Measurements from ENCODE around the gene CGNL1. TPM values are rescaled to one million over a fixed set of nuclear protein-coding genes. Genes with fewer than 3 reads are reported as not detected.

CGNL1 gene
- total RNA-seq, 1 donor from 2014 or later, result 7.1 TPM

- Mint-ChIP-seq H3K27me3 (ENCODE audit: low read depth) (no peaks in the 10 kb centered on the region), H3K9me3 (ENCODE audit: low read depth) (no peaks in the 10 kb centered on the region), H3K36me3 (ENCODE audit: low read depth) (no peaks in the 10 kb centered on the region), H3K4me3 (ENCODE audit: unreplicated experiment) (no peak overlapping the region), H3K4me1 (ENCODE audit: low read depth) (peaks cover 70% of the 10 kb centered on the region), H3K27ac (ENCODE audit: unreplicated experiment) (peak overlapping the region; percentile 84)
- DNase-seq (ENCODE audit: low spot score), result no peak
- TF ChIP-seq, protein P1, sequence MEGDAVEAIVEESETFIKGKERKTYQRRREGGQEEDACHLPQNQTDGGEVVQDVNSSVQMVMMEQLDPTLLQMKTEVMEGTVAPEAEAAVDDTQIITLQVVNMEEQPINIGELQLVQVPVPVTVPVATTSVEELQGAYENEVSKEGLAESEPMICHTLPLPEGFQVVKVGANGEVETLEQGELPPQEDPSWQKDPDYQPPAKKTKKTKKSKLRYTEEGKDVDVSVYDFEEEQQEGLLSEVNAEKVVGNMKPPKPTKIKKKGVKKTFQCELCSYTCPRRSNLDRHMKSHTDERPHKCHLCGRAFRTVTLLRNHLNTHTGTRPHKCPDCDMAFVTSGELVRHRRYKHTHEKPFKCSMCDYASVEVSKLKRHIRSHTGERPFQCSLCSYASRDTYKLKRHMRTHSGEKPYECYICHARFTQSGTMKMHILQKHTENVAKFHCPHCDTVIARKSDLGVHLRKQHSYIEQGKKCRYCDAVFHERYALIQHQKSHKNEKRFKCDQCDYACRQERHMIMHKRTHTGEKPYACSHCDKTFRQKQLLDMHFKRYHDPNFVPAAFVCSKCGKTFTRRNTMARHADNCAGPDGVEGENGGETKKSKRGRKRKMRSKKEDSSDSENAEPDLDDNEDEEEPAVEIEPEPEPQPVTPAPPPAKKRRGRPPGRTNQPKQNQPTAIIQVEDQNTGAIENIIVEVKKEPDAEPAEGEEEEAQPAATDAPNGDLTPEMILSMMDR (IDR thresholded peaks at IDR 0.05), result no peak
These were observed 124.8 kb downstream of the CGNL1 start for GRCh38 chr15:57500979-57501576.

GRCh38 chr15:57502116-57502515, 125.8 kb downstream of the CGNL1 start:
- no peaks in the 10 kb centered on the region for H3K36me3 Mint-ChIP-seq (ENCODE audit: low read depth)
- H3K27me3 Mint-ChIP-seq (ENCODE audit: low read depth), result no peaks in the 10 kb centered on the region

GRCh38 chr15:57503051-57503702, 126.9 kb downstream of the CGNL1 start:
- Mint-ChIP-seq H3K36me3 (ENCODE audit: low read depth) (no peaks in the 10 kb centered on the region), H3K27ac (ENCODE audit: unreplicated experiment) (no peak overlapping the region), H3K4me1 (ENCODE audit: low read depth) (peaks cover 84% of the 10 kb centered on the region), H3K4me3 (ENCODE audit: unreplicated experiment) (no peak overlapping the region), H3K9me3 (ENCODE audit: low read depth) (no peaks in the 10 kb centered on the region), H3K27me3 (ENCODE audit: low read depth) (no peaks in the 10 kb centered on the region)
- DNase-seq (ENCODE audit: low spot score), result no peak
- TF ChIP-seq, protein P1 (IDR thresholded peaks at IDR 0.05), result peak; percentile 45

More at GRCh38 chr15:57502116-57502515, 125.8 kb downstream of the CGNL1 start:
- DNase-seq (ENCODE audit: low spot score), result no peak
- Mint-ChIP-seq H3K4me1 (ENCODE audit: low read depth) (peaks cover 78% of the 10 kb centered on the region), H3K27ac (ENCODE audit: unreplicated experiment) (peak overlapping the region; percentile 69), H3K4me3 (ENCODE audit: unreplicated experiment) (no peak overlapping the region), H3K9me3 (ENCODE audit: low read depth) (no peaks in the 10 kb centered on the region)
- TF ChIP-seq, protein P1 (IDR thresholded peaks at IDR 0.05), result no peak

- H3K27me3 Mint-ChIP-seq (ENCODE audit: low read depth), result no peaks in the 10 kb centered on the region
- H3K9me3 Mint-ChIP-seq (ENCODE audit: low read depth), result no peaks in the 10 kb centered on the region
- TF ChIP-seq, protein P1 (IDR thresholded peaks at IDR 0.05), result no peak
- H3K4me1 Mint-ChIP-seq (ENCODE audit: low read depth), result peaks cover 90% of the 10 kb centered on the region
- no peak overlapping the region for H3K27ac Mint-ChIP-seq (ENCODE audit: unreplicated experiment)
- H3K36me3 Mint-ChIP-seq (ENCODE audit: low read depth), result no peaks in the 10 kb centered on the region
- DNase-seq (ENCODE audit: low spot score), result no peak
- H3K4me3 Mint-ChIP-seq (ENCODE audit: unreplicated experiment), result no peak overlapping the region
These were observed 127.8 kb downstream of the CGNL1 start for GRCh38 chr15:57503911-57504598.

DNA sequence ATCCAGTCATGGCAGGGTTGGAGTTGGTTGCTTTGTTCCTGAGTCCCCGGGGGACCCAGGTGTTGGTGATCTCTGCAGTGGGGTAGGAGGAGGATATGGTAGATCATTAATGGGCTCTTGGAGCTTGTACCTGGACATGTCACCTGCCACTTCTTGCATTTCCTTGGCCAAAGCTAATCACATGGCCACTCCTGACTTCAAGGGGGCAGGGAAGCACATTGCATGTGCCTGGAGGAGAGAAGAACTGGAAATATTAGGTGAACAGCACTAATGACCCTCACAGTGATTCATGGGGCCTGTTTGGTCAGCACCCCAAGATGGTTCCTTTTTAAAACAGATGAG, 128.3 kb downstream of the CGNL1 start:
- DNase-seq (ENCODE audit: low spot score), result no peak
- H3K9me3 Mint-ChIP-seq (ENCODE audit: low read depth), result no peaks in the 10 kb centered on the region
- TF ChIP-seq, protein P1 (IDR thresholded peaks at IDR 0.05), result no peak
- H3K27me3 Mint-ChIP-seq (ENCODE audit: low read depth), result no peaks in the 10 kb centered on the region
- peaks cover 93% of the 10 kb centered on the region for H3K4me1 Mint-ChIP-seq (ENCODE audit: low read depth)
- no peak overlapping the region for H3K4me3 Mint-ChIP-seq (ENCODE audit: unreplicated experiment)
- no peaks in the 10 kb centered on the region for H3K36me3 Mint-ChIP-seq (ENCODE audit: low read depth)
- H3K27ac Mint-ChIP-seq (ENCODE audit: unreplicated experiment), result no peak overlapping the region

Data from chondrocyte (in vitro differentiated cells).